ENCODE results near the gene GGN.

GGN gene

GRCh38 chr19:38422438-38422837 is 34.6 kb upstream of the GGN start:
- no peaks in the 10 kb centered on the region for H3K36me3 ChIP-seq (replicated peaks in 1 of 2; ENCODE audit: control insufficient read depth in 2 of 2, insufficient read depth in 2 of 2, low read length in 2 of 2)
- no peak overlapping the region for H3K14ac ChIP-seq (ENCODE audit: low read length)
- no peak overlapping the region for H3K18ac ChIP-seq (ENCODE audit: low read length)
- WGBS, 2 donors (ENCODE audit: extremely low coverage in 2 of 2, insufficient read length in 2 of 2, insufficient replicate concordance in 1 of 2): no CpG with 5 or more reads among the region's 7 CpGs
- no peak overlapping the region for H2BK5ac ChIP-seq (ENCODE audit: low read length)
- H3K4me1 ChIP-seq (ENCODE audit: control insufficient read depth in 2 of 2, insufficient read depth in 1 of 2, low read depth in 1 of 2, low read length in 2 of 2): peaks cover 0 to 8% of the 10 kb centered on the region in 2 donors
- H3K4me3 ChIP-seq (ENCODE audit: low read length in 2 of 2): no peak overlapping the region
- H3K9ac ChIP-seq (ENCODE audit: low read depth, low read length, poor library complexity): no peak overlapping the region
- H2BK15ac ChIP-seq (ENCODE audit: low read length): no peak overlapping the region
- no peak overlapping the region for H2AFZ ChIP-seq (ENCODE audit: low read length)
- H3K27ac ChIP-seq (replicated peaks; ENCODE audit: low read length): no peak overlapping the region
- H3K23ac ChIP-seq (ENCODE audit: low read depth, low read length, poor library complexity): no peak overlapping the region
- no peak overlapping the region for H2BK12ac ChIP-seq (ENCODE audit: low read length)
- no peak overlapping the region for H2AK5ac ChIP-seq (ENCODE audit: low read depth, low read length)
- peaks cover 0 to 39% (median 5%) of the 10 kb centered on the region in 3 experiments for H3K27me3 ChIP-seq (ENCODE audit: control insufficient read depth in 3 of 3, insufficient read depth in 3 of 3, low read depth in 1 of 3, low read length in 3 of 3)
- no peaks in the 10 kb centered on the region for H3K79me1 ChIP-seq (ENCODE audit: low read depth, low read length)
- H4K91ac ChIP-seq (ENCODE audit: low read depth, low read length, poor library complexity): no peak overlapping the region
- no peak for DNase-seq (ENCODE audit: low spot score)
- no peak overlapping the region for H2BK120ac ChIP-seq (ENCODE audit: low read depth, low read length)
- no peak overlapping the region for H3K4me2 ChIP-seq (ENCODE audit: insufficient read depth, low read length, poor library complexity, severe bottlenecking)
- H4K8ac ChIP-seq (ENCODE audit: low read depth, low read length): no peak overlapping the region
- H3K4ac ChIP-seq (ENCODE audit: low read length): no peak overlapping the region
- H3K9me3 ChIP-seq (replicated peaks in 1 of 2; ENCODE audit: control insufficient read depth in 2 of 2, insufficient read depth in 1 of 2, low read depth in 1 of 2, low read length in 2 of 2): no peaks in the 10 kb centered on the region

GRCh38 chr19:38421856-38422255 is 34.0 kb upstream of the GGN start:
- Histone ChIP-seq H3K27me3 (ENCODE audit: control insufficient read depth in 3 of 3, insufficient read depth in 3 of 3, low read depth in 1 of 3, low read length in 3 of 3) (peaks cover 0 to 45% (median 7%) of the 10 kb centered on the region in 3 experiments), H3K4me2 (ENCODE audit: insufficient read depth, low read length, poor library complexity, severe bottlenecking) (no peak overlapping the region), H3K79me1 (ENCODE audit: low read depth, low read length) (no peaks in the 10 kb centered on the region), H3K36me3 (replicated peaks in 1 of 2; ENCODE audit: control insufficient read depth in 2 of 2, insufficient read depth in 2 of 2, low read length in 2 of 2) (no peaks in the 10 kb centered on the region), H2BK15ac (ENCODE audit: low read length) (peak overlapping the region; percentile 78), H3K9ac (ENCODE audit: low read depth, low read length, poor library complexity) (no peak overlapping the region), H3K4me3 (ENCODE audit: low read length in 2 of 2) (no peak overlapping the region), H3K23ac (ENCODE audit: low read depth, low read length, poor library complexity) (no peak overlapping the region), H4K8ac (ENCODE audit: low read depth, low read length) (no peak overlapping the region), H2BK120ac (ENCODE audit: low read depth, low read length) (no peak overlapping the region), H3K14ac (ENCODE audit: low read length) (no peak overlapping the region), H2BK5ac (ENCODE audit: low read length) (peak overlapping the region; percentile 22), H3K9me3 (replicated peaks in 1 of 2; ENCODE audit: control insufficient read depth in 2 of 2, insufficient read depth in 1 of 2, low read depth in 1 of 2, low read length in 2 of 2) (no peaks in the 10 kb centered on the region), H3K4ac (ENCODE audit: low read length) (no peak overlapping the region), H3K18ac (ENCODE audit: low read length) (no peak overlapping the region), H2BK12ac (ENCODE audit: low read length) (no peak overlapping the region), H2AK5ac (ENCODE audit: low read depth, low read length) (no peak overlapping the region), H4K91ac (ENCODE audit: low read depth, low read length, poor library complexity) (no peak overlapping the region), H2AFZ (ENCODE audit: low read length) (no peak overlapping the region), H3K4me1 (ENCODE audit: control insufficient read depth in 2 of 2, insufficient read depth in 1 of 2, low read depth in 1 of 2, low read length in 2 of 2) (peaks cover 0 to 8% of the 10 kb centered on the region in 2 donors), H3K27ac (replicated peaks; ENCODE audit: low read length) (no peak overlapping the region)
- no peak for DNase-seq (ENCODE audit: low spot score)
- no CpG with 5 or more reads among the region's 14 CpGs for WGBS, 2 donors (ENCODE audit: extremely low coverage in 2 of 2, insufficient read length in 2 of 2, insufficient replicate concordance in 1 of 2)

GRCh38 chr19:38420935-38421334 is 33.1 kb upstream of the GGN start:
- peaks cover 0 to 49% (median 7%) of the 10 kb centered on the region in 3 experiments for H3K27me3 ChIP-seq (ENCODE audit: control insufficient read depth in 3 of 3, insufficient read depth in 3 of 3, low read depth in 1 of 3, low read length in 3 of 3)

GRCh38 chr19:38417544-38418506 is 30.0 kb upstream of the GGN start:
- DNase-seq (ENCODE audit: low spot score): peak; percentile 56
- H3K9me3 ChIP-seq (replicated peaks in 1 of 2; ENCODE audit: control insufficient read depth in 2 of 2, insufficient read depth in 1 of 2, low read depth in 1 of 2, low read length in 2 of 2): no peaks in the 10 kb centered on the region
- peak overlapping the region; percentile 86 for H2AFZ ChIP-seq (ENCODE audit: low read length)
- no peak overlapping the region for H3K27ac ChIP-seq (replicated peaks; ENCODE audit: low read length)
- H4K91ac ChIP-seq (ENCODE audit: low read depth, low read length, poor library complexity): no peak overlapping the region
- H3K4me1 ChIP-seq (ENCODE audit: control insufficient read depth in 2 of 2, insufficient read depth in 1 of 2, low read depth in 1 of 2, low read length in 2 of 2): peaks cover 0 to 6% of the 10 kb centered on the region in 2 donors
- H2BK120ac ChIP-seq (ENCODE audit: low read depth, low read length): no peak overlapping the region
- H3K9ac ChIP-seq (ENCODE audit: low read depth, low read length, poor library complexity): peak overlapping the region; percentile 80
- peak overlapping the region; percentile 30 for H4K8ac ChIP-seq (ENCODE audit: low read depth, low read length)
- H3K14ac ChIP-seq (ENCODE audit: low read length): no peak overlapping the region
- peak overlapping the region; percentile 86 for H3K4me2 ChIP-seq (ENCODE audit: insufficient read depth, low read length, poor library complexity, severe bottlenecking)
- H2BK12ac ChIP-seq (ENCODE audit: low read length): peak overlapping the region; percentile 46
- H3K27me3 ChIP-seq (ENCODE audit: control insufficient read depth in 3 of 3, insufficient read depth in 3 of 3, low read depth in 1 of 3, low read length in 3 of 3): peaks cover 0 to 42% (median 7%) of the 10 kb centered on the region in 3 experiments
- no peaks in the 10 kb centered on the region for H3K79me1 ChIP-seq (ENCODE audit: low read depth, low read length)
- H3K18ac ChIP-seq (ENCODE audit: low read length): peak overlapping the region; percentile 78
- peak overlapping the region; percentile 19 for H2BK5ac ChIP-seq (ENCODE audit: low read length)
- peak overlapping the region; percentile 62 for H2BK15ac ChIP-seq (ENCODE audit: low read length)
- H2AK5ac ChIP-seq (ENCODE audit: low read depth, low read length): peak overlapping the region; percentile 93
- H3K23ac ChIP-seq (ENCODE audit: low read depth, low read length, poor library complexity): peak overlapping the region; percentile 81
- WGBS, 2 donors (ENCODE audit: extremely low coverage in 2 of 2, insufficient read length in 2 of 2, insufficient replicate concordance in 1 of 2): no CpG with 5 or more reads among the region's 49 CpGs
- H3K4me3 ChIP-seq (ENCODE audit: low read length in 2 of 2): peak overlapping the region; percentile 21 to 75
- H3K36me3 ChIP-seq (replicated peaks in 1 of 2; ENCODE audit: control insufficient read depth in 2 of 2, insufficient read depth in 2 of 2, low read length in 2 of 2): no peaks in the 10 kb centered on the region
- H3K4ac ChIP-seq (ENCODE audit: low read length): no peak overlapping the region

More at GRCh38 chr19:38420935-38421334, 33.1 kb upstream of the GGN start:
- no peaks in the 10 kb centered on the region for H3K9me3 ChIP-seq (replicated peaks in 1 of 2; ENCODE audit: control insufficient read depth in 2 of 2, insufficient read depth in 1 of 2, low read depth in 1 of 2, low read length in 2 of 2)
- peak overlapping the region; percentile 83 for H3K23ac ChIP-seq (ENCODE audit: low read depth, low read length, poor library complexity)
- H3K9ac ChIP-seq (ENCODE audit: low read depth, low read length, poor library complexity): peak overlapping the region; percentile 76
- no peak overlapping the region for H3K4ac ChIP-seq (ENCODE audit: low read length)
- H2BK12ac ChIP-seq (ENCODE audit: low read length): no peak overlapping the region
- H3K14ac ChIP-seq (ENCODE audit: low read length): peak overlapping the region; percentile 87
- no peaks in the 10 kb centered on the region for H3K79me1 ChIP-seq (ENCODE audit: low read depth, low read length)
- H4K91ac ChIP-seq (ENCODE audit: low read depth, low read length, poor library complexity): no peak overlapping the region
- H3K4me1 ChIP-seq (ENCODE audit: control insufficient read depth in 2 of 2, insufficient read depth in 1 of 2, low read depth in 1 of 2, low read length in 2 of 2): peaks cover 0 to 8% of the 10 kb centered on the region in 2 donors
- DNase-seq (ENCODE audit: low spot score): no peak
- no peak overlapping the region for H2BK120ac ChIP-seq (ENCODE audit: low read depth, low read length)
- H2AFZ ChIP-seq (ENCODE audit: low read length): no peak overlapping the region
- peak overlapping the region; percentile 13 for H2BK5ac ChIP-seq (ENCODE audit: low read length)
- H2BK15ac ChIP-seq (ENCODE audit: low read length): no peak overlapping the region
- H2AK5ac ChIP-seq (ENCODE audit: low read depth, low read length): peak overlapping the region; percentile 84
- no peak overlapping the region for H3K4me2 ChIP-seq (ENCODE audit: insufficient read depth, low read length, poor library complexity, severe bottlenecking)
- H4K8ac ChIP-seq (ENCODE audit: low read depth, low read length): no peak overlapping the region
- WGBS, 2 donors (ENCODE audit: extremely low coverage in 2 of 2, insufficient read length in 2 of 2, insufficient replicate concordance in 1 of 2): no CpG with 5 or more reads among the region's 9 CpGs
- H3K4me3 ChIP-seq (ENCODE audit: low read length in 2 of 2): peak overlapping the region in 1 of 2 donors; percentile 18
- H3K27ac ChIP-seq (replicated peaks; ENCODE audit: low read length): no peak overlapping the region
- H3K36me3 ChIP-seq (replicated peaks in 1 of 2; ENCODE audit: control insufficient read depth in 2 of 2, insufficient read depth in 2 of 2, low read length in 2 of 2): no peaks in the 10 kb centered on the region
- H3K18ac ChIP-seq (ENCODE audit: low read length): no peak overlapping the region
